ENCODE measurements around the gene RTL1. TPM values are rescaled to one million over a fixed set of nuclear protein-coding genes. Genes with fewer than 3 reads are reported as not detected.

The RTL1 gene
- polyA plus RNA-seq, 1 experiment, result not detected

- ChIA-PET CTCF (no interaction called here), POLR2A (no interaction called here)
- no peak for TF ChIP-seq CTCF (IDR thresholded peaks at IDR 0.05; ENCODE audit: insufficient read depth, low read depth, low read length)
Observed at GRCh38 chr14:100868621-100869370, 34.7 kb downstream of the RTL1 start.

GRCh38 chr14:100867631-100868315, 35.7 kb downstream of the RTL1 start:
- no peak for TF ChIP-seq CTCF (IDR thresholded peaks at IDR 0.05; ENCODE audit: insufficient read depth, low read depth, low read length)
- no peaks in the 10 kb centered on the region for H3K27me3 ChIP-seq (ENCODE audit: control insufficient read depth, insufficient read depth, low read length)
- H3K36me3 ChIP-seq (ENCODE audit: control insufficient read depth, insufficient read depth, low read length), result peaks cover 11% of the 10 kb centered on the region
- DNase-seq (ENCODE audit: low read depth), result no peak
- ChIA-PET CTCF (no interaction called here), POLR2A (no interaction called here)
- H3K4me3 ChIP-seq (ENCODE audit: low read depth, low read length), result no peak overlapping the region

More at GRCh38 chr14:100868621-100869370, 34.7 kb downstream of the RTL1 start:
- Histone ChIP-seq H3K27me3 (ENCODE audit: control insufficient read depth, insufficient read depth, low read length) (no peaks in the 10 kb centered on the region), H3K36me3 (ENCODE audit: control insufficient read depth, insufficient read depth, low read length) (peaks cover 9% of the 10 kb centered on the region), H3K4me3 (ENCODE audit: low read depth, low read length) (no peak overlapping the region)
- DNase-seq (ENCODE audit: low read depth), result no peak

GRCh38 chr14:100866666-100867630, 36.6 kb downstream of the RTL1 start:
- no peak overlapping the region for H3K4me3 ChIP-seq (ENCODE audit: low read depth, low read length)
- no peaks in the 10 kb centered on the region for H3K27me3 ChIP-seq (ENCODE audit: control insufficient read depth, insufficient read depth, low read length)
- POLR2A ChIA-PET, result no interaction called here
- CTCF ChIA-PET, result interaction anchor here (1.2 kb wide), 1 partner anchor 16 kb away, joined by 4 read pairs; no protein-coding TSS in a partner anchor
- H3K36me3 ChIP-seq (ENCODE audit: control insufficient read depth, insufficient read depth, low read length), result peaks cover 14% of the 10 kb centered on the region
- no peak for TF ChIP-seq CTCF (IDR thresholded peaks at IDR 0.05; ENCODE audit: insufficient read depth, low read depth, low read length)
- DNase-seq (ENCODE audit: low read depth), result no peak

GRCh38 chr14:100865682-100866591, 37.6 kb downstream of the RTL1 start:
- Histone ChIP-seq H3K27me3 (ENCODE audit: control insufficient read depth, insufficient read depth, low read length) (no peaks in the 10 kb centered on the region), H3K36me3 (ENCODE audit: control insufficient read depth, insufficient read depth, low read length) (peaks cover 18% of the 10 kb centered on the region), H3K4me3 (ENCODE audit: low read depth, low read length) (no peak overlapping the region)
- TF ChIP-seq CTCF (IDR thresholded peaks at IDR 0.05; ENCODE audit: insufficient read depth, low read depth, low read length), result no peak
- ChIA-PET POLR2A (no interaction called here), CTCF (interaction anchor here (0.7 to 1.2 kb wide), 2 partner anchors 15 to 39 kb away, joined by 3 to 4 read pairs; no protein-coding TSS in a partner anchor)
- no peak for DNase-seq (ENCODE audit: low read depth)

Measured in BJ (cell line).